Measurements from ENCODE around the gene CCL14. TPM values are rescaled to one million over a fixed set of nuclear protein-coding genes. Genes with fewer than 3 reads are reported as not detected.
"Not testable (repeated sequence)": the region's sequence is repeated elsewhere in the genome, so short reads cannot be mapped to it uniquely, and the experiment has no call there.

Gene CCL14
- total RNA-seq, 1 donor from 2014 or later = not detected

GRCh38 chr17:35942588-35943186 lies 43.8 kb downstream of the CCL14 start:
- no peak for DNase-seq (ENCODE audit: low read depth)

GRCh38 chr17:35938492-35938891 lies 48.0 kb downstream of the CCL14 start:
- not testable (repeated sequence) for DNase-seq (ENCODE audit: low read depth)

GRCh38 chr17:35936063-35936462 lies 50.5 kb downstream of the CCL14 start:
- no peak for DNase-seq (ENCODE audit: low read depth)

- DNase-seq (ENCODE audit: low read depth) = no peak
These were observed 51.8 kb downstream of the CCL14 start for GRCh38 chr17:35934760-35935159.

Other genes with a start within 250 kb of the CCL14 start
- gene GAS2L2, start 233.5 kb downstream of the CCL14 start, total RNA-seq = 0.05 TPM in 1 of 2 replicates, not detected in the other
- gene C17orf50, start 225.8 kb downstream of the CCL14 start, total RNA-seq = not detected in 2 replicates
- 0.52 and 1.8 TPM in 2 replicates for gene MMP28, start 191.1 kb downstream of the CCL14 start, total RNA-seq
- gene TAF15, start 177.2 kb downstream of the CCL14 start, total RNA-seq = 36.8 and 142 TPM in 2 replicates
- not detected in 2 replicates for gene HEATR9, start 117.8 kb downstream of the CCL14 start, total RNA-seq
- not detected in 2 replicates for gene CCL5, start 106.4 kb downstream of the CCL14 start, total RNA-seq
- gene RDM1, start 56.0 kb downstream of the CCL14 start, total RNA-seq = 0.20 and 1.6 TPM in 2 replicates
- gene LYZL6, start 43.0 kb downstream of the CCL14 start, total RNA-seq = not detected in 2 replicates
- not detected in 2 replicates for gene CCL16, start 5.2 kb downstream of the CCL14 start, total RNA-seq
- gene CCL15, start 14.8 kb upstream of the CCL14 start, total RNA-seq = not detected in 2 replicates
- not detected in 2 replicates for gene CCL23, start 31.2 kb upstream of the CCL14 start, total RNA-seq
- 0.69 TPM in 1 of 2 replicates, not detected in the other for gene CCL18, start 77.5 kb upstream of the CCL14 start, total RNA-seq
- not detected in 2 replicates for gene CCL3, start 103.4 kb upstream of the CCL14 start, total RNA-seq
- gene CCL4, start 117.1 kb upstream of the CCL14 start, total RNA-seq = not detected in 2 replicates
- 2.3 and 2.6 TPM in 2 replicates for gene TBC1D3B, start 189.9 kb upstream of the CCL14 start, total RNA-seq
- gene CCL3L1, start 210.0 kb upstream of the CCL14 start, total RNA-seq = not detected in 2 replicates
- not detected in 2 replicates for gene CCL4L2, start 224.3 kb upstream of the CCL14 start, total RNA-seq